Panc1 (cell line): ENCODE results near the gene SLF2. TPM values are rescaled to one million over a fixed set of nuclear protein-coding genes. Genes with fewer than 3 reads are reported as not detected.

ENCODE experiments used
- ATAC-seq: fragments of 200-7000 bp; cut with Tn5 transposase; 2 replicates; pipeline ENCODE4 v1.9.1; 2020; ENCODE audit warnings: mild to moderate bottlenecking, moderate library complexity
- BruUV-seq: library from RNA; stranded (reverse); fragments of 400-500 nt; replicated peaks from 2 replicates; lab custom pipeline; 2021; lab: Mats Ljungman, UMichigan
- CTCF ChIA-PET: fragments of 300-600 bp; sonication (Branson Sonifier 250); formaldehyde crosslinking; loops from one replicate; lab custom pipeline; 2022; ENCODE audit warnings: antibody characterized with exemption; lab: Charles Lee
- POLR2A ChIA-PET: fragments of 300-600 bp; sonication (Branson Sonifier 250); formaldehyde crosslinking; loops from one replicate; lab custom pipeline; 2022; ENCODE audit warnings: antibody characterized with exemption; lab: Charles Lee
- DNase-seq: peaks from one replicate; pipeline ENCODE4 v3.0.0-alpha.2; 2010; ENCODE audit warnings: low read depth, low spot score
- H3K27ac ChIP-seq: 2 replicates; pipeline ENCODE4 v1.5.1; 2011; ENCODE audit warnings: mild to moderate bottlenecking, low read length, inconsistent platforms
- H3K27me3 ChIP-seq: fragments of 200-500 bp; sonication (Bioruptor generic); 2 replicates; pipeline ENCODE4 v1.6.0; 2014; ENCODE audit warnings: low read length, inconsistent platforms; ENCODE audit not compliant: control insufficient read depth, insufficient read depth
- H3K36me3 ChIP-seq: fragments of 200-500 bp; sonication (Bioruptor generic); 2 replicates; pipeline ENCODE4 v1.5.1; 2014; ENCODE audit warnings: inconsistent platforms, mild to moderate bottlenecking, low read length, moderate library complexity; ENCODE audit not compliant: control insufficient read depth, insufficient read depth
- H3K4me1 ChIP-seq: 2 replicates; pipeline ENCODE4 v1.5.1; 2011; ENCODE audit warnings: inconsistent platforms, mild to moderate bottlenecking, low read length, moderate library complexity; ENCODE audit not compliant: control insufficient read depth, insufficient read depth
- H3K4me3 ChIP-seq, 2 experiments: 2 replicates each; pipeline ENCODE4 v1.5.1; 2011 to 2012; ENCODE audit warnings: low read depth in 2 of 2, low read length in 2 of 2, mild to moderate bottlenecking in 2 of 2, inconsistent platforms in 1 of 2, moderate library complexity in 1 of 2
- H3K9me3 ChIP-seq: fragments of 200-500 bp; sonication (Bioruptor generic); 2 replicates; pipeline ENCODE4 v1.5.1; 2014; ENCODE audit warnings: low read depth, mild to moderate bottlenecking, inconsistent platforms, low read length, moderate library complexity; ENCODE audit not compliant: control insufficient read depth, insufficient read depth
- POLR2AphosphoS5 ChIP-seq: IDR thresholded peaks from 2 replicates; pipeline ENCODE4 v1.6.1; 2012; ENCODE audit warnings: mild to moderate bottlenecking, low read depth, low read length, moderate library complexity
- SIN3A ChIP-seq: IDR thresholded peaks from 2 replicates; pipeline ENCODE4 v1.6.1; 2012; ENCODE audit warnings: low read depth, mild to moderate bottlenecking, low read length, moderate library complexity, borderline replicate concordance; ENCODE audit not compliant: insufficient read depth
- TCF7L2 ChIP-seq: IDR thresholded peaks from 2 replicates; pipeline ENCODE4 v1.6.1; 2011; ENCODE audit warnings: mild to moderate bottlenecking, low read depth, low read length, inconsistent platforms
- in situ Hi-C: cut with HindIII; loops from 2 replicates; pipeline ENCODE4 v1.10.0; 2016; ENCODE audit warnings: low sequenced_read_pairs, low pct_unique_long_range_greater_than_20kb
- intact Hi-C: fragments of 100-400 bp; cut with micrococcal nuclease; formaldehyde crosslinking; loops from one replicate; pipeline ENCODE4 v1.10.0; 2022; ENCODE audit not compliant: unreplicated experiment
- total RNA-seq: library from RNA; stranded (reverse); gene quantifications from one replicate; pipeline ENCODE4 v1.2.1, GENCODE V29; 2021; ENCODE audit not compliant: unreplicated experiment
- TF ChIP-seq, protein P1 (sequence below): fragments of 450-650 bp; IDR thresholded peaks from 2 replicates; pipeline ENCODE4 v1.5.1; 2017; ENCODE audit warnings: mild to moderate bottlenecking
- TF ChIP-seq, protein P2 (sequence below), 2 experiments: IDR thresholded peaks; 2 replicates each; pipeline ENCODE4 v1.6.1; 2011 to 2012; ENCODE audit warnings: low read depth in 2 of 2, control low read depth in 1 of 2, low read length in 1 of 2, mild to moderate bottlenecking in 1 of 2, moderate library complexity in 1 of 2; ENCODE audit not compliant: insufficient read depth in 1 of 2

The SLF2 gene
- total RNA-seq, 1 experiment from 2014 or later: 38.8 TPM

DNA sequence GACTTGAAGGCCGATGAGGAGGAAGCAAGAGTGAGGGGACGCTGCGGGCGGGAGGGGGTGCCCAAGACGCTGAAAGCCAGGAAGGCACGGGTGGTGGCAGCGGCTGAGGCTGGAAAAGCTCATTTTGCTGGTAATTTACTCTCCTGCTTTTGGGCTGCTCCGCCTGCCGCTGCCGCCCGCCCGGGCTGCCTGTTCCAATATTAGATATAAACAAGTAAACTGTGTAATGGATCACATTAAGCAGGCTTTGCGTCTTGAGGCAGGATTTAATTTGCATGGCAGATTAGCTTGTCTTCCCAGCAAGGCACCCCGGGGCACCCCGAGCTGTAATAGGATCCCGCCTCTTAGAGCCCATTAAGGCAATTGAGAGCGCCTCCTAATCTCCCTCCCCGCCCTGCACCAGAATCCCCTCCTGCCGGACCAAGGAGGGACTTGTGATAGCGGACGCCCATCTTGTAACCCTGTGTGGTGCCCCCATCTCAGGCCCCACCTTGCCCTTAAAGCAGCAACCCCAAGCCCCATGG, 46.1 kb upstream of the SLF2 start:
- Histone ChIP-seq H3K4me3 (no peak overlapping the region), H3K27me3 (no peaks in the 10 kb centered on the region; the same call in 1 of the 2 replicates), H3K36me3 (no peaks in the 10 kb centered on the region), H3K4me1 (no peaks in the 10 kb centered on the region), H3K9me3 (no peaks in the 10 kb centered on the region), H3K27ac (no peak overlapping the region)
- BruUV-seq: no TSS peak
- in situ Hi-C loops: no loop called here
- DNase-seq (no peak), ATAC-seq (no peak)
- CTCF ChIA-PET: no interaction called here
- POLR2A ChIA-PET: no interaction called here
- intact Hi-C loops: no loop called here
- TF ChIP-seq SIN3A: no peak
- TF ChIP-seq POLR2AphosphoS5: no peak
- TF ChIP-seq, protein P1, sequence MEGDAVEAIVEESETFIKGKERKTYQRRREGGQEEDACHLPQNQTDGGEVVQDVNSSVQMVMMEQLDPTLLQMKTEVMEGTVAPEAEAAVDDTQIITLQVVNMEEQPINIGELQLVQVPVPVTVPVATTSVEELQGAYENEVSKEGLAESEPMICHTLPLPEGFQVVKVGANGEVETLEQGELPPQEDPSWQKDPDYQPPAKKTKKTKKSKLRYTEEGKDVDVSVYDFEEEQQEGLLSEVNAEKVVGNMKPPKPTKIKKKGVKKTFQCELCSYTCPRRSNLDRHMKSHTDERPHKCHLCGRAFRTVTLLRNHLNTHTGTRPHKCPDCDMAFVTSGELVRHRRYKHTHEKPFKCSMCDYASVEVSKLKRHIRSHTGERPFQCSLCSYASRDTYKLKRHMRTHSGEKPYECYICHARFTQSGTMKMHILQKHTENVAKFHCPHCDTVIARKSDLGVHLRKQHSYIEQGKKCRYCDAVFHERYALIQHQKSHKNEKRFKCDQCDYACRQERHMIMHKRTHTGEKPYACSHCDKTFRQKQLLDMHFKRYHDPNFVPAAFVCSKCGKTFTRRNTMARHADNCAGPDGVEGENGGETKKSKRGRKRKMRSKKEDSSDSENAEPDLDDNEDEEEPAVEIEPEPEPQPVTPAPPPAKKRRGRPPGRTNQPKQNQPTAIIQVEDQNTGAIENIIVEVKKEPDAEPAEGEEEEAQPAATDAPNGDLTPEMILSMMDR: no peak
- no peak for TF ChIP-seq TCF7L2
- TF ChIP-seq, protein P2, sequence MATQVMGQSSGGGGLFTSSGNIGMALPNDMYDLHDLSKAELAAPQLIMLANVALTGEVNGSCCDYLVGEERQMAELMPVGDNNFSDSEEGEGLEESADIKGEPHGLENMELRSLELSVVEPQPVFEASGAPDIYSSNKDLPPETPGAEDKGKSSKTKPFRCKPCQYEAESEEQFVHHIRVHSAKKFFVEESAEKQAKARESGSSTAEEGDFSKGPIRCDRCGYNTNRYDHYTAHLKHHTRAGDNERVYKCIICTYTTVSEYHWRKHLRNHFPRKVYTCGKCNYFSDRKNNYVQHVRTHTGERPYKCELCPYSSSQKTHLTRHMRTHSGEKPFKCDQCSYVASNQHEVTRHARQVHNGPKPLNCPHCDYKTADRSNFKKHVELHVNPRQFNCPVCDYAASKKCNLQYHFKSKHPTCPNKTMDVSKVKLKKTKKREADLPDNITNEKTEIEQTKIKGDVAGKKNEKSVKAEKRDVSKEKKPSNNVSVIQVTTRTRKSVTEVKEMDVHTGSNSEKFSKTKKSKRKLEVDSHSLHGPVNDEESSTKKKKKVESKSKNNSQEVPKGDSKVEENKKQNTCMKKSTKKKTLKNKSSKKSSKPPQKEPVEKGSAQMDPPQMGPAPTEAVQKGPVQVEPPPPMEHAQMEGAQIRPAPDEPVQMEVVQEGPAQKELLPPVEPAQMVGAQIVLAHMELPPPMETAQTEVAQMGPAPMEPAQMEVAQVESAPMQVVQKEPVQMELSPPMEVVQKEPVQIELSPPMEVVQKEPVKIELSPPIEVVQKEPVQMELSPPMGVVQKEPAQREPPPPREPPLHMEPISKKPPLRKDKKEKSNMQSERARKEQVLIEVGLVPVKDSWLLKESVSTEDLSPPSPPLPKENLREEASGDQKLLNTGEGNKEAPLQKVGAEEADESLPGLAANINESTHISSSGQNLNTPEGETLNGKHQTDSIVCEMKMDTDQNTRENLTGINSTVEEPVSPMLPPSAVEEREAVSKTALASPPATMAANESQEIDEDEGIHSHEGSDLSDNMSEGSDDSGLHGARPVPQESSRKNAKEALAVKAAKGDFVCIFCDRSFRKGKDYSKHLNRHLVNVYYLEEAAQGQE (IDR thresholded peaks at IDR 0.05; ENCODE audit: insufficient read depth in 1 of 2, low read depth in 2 of 2, low read length in 1 of 2): no peak

GRCh38 chr10:100867261-100867963, 45.4 kb upstream of the SLF2 start:
- ATAC-seq (no peak), DNase-seq (no peak)
- H3K36me3 ChIP-seq: no peaks in the 10 kb centered on the region
- POLR2A ChIA-PET: interaction anchor here (0.6 kb wide), 1 partner anchor 324 kb away, joined by 4 read pairs; no protein-coding TSS in a partner anchor
- H3K27me3 ChIP-seq: no peaks in the 10 kb centered on the region
- TF ChIP-seq, protein P2 (IDR thresholded peaks at IDR 0.05; ENCODE audit: insufficient read depth in 1 of 2, low read depth in 2 of 2, low read length in 1 of 2): no peak
- TF ChIP-seq TCF7L2 (no peak), POLR2AphosphoS5 (no peak)
- TF ChIP-seq, protein P1: no peak
- H3K4me3 ChIP-seq: no peak overlapping the region
- no TSS peak for BruUV-seq
- no peaks in the 10 kb centered on the region for H3K4me1 ChIP-seq
- intact Hi-C loops (no loop called here), in situ Hi-C loops (no loop called here)
- no peaks in the 10 kb centered on the region for H3K9me3 ChIP-seq
- CTCF ChIA-PET: no interaction called here
- no peak overlapping the region for H3K27ac ChIP-seq
